HG03159 (cell line): Measurements from ENCODE around the gene LRIG1.

Source experiments
- ATAC-seq: cut with Tn5 transposase; IDR thresholded peaks from one replicate; pipeline ENCODE4 v1.9.1; 2021; ENCODE audit warnings: mild to moderate bottlenecking, moderate library complexity; ENCODE audit not compliant: unreplicated experiment

LRIG1 gene

GRCh38 chr3:66470956-66471686 lies 29.7 kb downstream of the LRIG1 start:
- no peak for ATAC-seq

GRCh38 chr3:66470285-66470684 lies 30.5 kb downstream of the LRIG1 start:
- ATAC-seq: no peak

DNA sequence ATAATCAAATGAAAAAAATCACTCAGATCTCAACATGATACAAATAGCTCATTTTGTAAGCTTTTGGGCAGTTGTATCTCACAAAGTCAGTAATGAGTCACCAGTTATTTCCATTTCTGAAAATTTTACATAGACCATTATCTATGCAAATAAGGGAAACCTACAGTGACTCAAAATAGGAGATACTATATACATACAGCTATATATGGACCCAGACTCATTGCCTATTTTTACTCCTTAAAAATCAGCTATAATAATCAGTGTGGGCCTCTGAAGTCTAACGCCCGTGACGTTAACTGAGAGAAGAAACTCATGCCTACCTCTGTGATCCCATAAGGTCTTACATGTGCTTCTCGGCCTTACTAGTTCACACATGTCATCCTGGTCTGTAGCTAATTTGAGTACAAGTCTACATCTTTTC lies 31.6 kb downstream of the LRIG1 start:
- peak; percentile 63 for ATAC-seq

DNA sequence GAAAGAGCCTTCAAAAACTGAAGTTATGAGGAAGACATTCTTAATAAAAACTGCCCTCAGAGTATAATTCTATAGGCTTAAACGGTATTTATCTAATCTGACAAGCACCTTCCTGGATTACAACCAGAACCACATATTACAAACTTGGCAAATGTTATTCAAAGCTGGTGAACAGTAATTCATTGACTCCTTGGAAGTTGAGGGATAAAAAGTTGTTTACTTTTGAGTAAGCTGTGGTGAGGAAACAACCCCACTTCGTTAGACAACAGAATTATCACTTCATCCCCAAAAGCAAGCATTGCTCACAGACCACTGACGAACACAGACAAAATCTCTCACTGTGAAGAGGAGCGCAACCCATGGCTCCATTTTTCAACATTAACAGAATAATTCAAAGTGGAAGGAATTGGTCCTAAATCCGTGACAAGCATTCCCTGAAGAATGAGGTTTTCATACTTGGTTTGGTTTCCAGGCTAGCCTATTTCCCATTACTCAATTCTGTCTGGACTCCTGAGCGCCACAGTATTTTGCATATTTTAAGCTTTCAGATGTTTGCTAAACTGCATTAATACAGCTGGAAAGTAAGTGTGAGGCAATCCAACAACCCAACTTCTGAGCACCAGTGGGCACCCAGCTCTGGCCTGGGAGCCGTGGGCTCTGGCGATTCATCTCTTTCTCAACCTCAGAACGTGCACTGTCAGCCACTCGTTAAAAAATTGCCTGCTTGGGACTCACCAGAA lies 32.7 kb downstream of the LRIG1 start:
- ATAC-seq: no peak

- ATAC-seq: no peak
Measured at GRCh38 chr3:66466606-66467270, 34.1 kb downstream of the LRIG1 start.

- ATAC-seq: no peak
Measured at GRCh38 chr3:66465587-66465986, 35.2 kb downstream of the LRIG1 start.

GRCh38 chr3:66465034-66465433 lies 35.8 kb downstream of the LRIG1 start:
- ATAC-seq: no peak

- ATAC-seq: no peak
Measured at GRCh38 chr3:66464512-66464894, 36.3 kb downstream of the LRIG1 start.

GRCh38 chr3:66463730-66464511 lies 36.9 kb downstream of the LRIG1 start:
- ATAC-seq: no peak

DNA sequence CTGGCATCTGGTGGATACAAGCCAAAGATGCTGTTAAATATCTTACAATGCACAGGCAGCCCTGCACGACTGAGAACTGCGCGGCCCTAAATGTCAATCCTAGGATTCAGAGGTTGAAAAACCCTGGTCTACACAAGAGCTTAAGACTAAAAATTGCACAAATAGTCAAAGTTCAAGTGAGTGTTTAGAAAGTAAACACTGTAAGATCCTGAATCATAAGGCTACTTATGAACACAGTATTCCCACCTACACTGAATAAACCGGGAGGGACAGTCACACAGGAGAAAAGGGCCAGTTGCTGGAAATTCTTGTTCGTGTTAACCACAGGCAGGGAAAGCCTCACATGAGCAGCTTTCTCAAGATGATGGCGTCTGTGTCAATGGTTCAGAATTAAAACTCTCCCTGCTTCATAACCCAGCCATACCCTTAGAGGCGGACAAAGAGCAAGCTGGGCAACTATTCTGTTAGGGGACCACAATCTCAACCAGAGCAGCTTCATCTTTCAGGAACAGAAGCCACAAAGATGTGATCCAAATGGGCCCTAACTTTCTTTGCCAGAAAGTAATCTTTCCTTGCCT lies 37.7 kb downstream of the LRIG1 start:
- no peak for ATAC-seq

DNA sequence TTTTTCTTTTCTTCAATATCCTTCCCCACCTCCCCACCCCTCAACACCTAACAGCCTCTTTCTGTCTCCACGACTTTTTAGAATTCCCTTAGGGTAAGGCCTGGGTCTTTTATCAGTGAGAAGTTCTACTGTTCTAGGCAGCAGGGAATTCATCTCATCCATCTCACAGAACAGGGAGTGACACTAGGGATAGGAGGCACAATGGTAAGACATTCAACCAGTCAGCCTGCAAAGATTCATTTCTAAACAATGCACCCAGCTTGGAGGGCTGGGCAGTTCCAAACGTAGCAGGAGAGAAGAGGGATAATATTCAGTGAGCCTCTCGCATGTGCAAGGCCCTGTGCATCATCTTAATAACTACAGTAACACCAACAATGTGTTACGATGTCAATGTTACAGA lies 43.6 kb downstream of the LRIG1 start:
- ATAC-seq: no peak

DNA sequence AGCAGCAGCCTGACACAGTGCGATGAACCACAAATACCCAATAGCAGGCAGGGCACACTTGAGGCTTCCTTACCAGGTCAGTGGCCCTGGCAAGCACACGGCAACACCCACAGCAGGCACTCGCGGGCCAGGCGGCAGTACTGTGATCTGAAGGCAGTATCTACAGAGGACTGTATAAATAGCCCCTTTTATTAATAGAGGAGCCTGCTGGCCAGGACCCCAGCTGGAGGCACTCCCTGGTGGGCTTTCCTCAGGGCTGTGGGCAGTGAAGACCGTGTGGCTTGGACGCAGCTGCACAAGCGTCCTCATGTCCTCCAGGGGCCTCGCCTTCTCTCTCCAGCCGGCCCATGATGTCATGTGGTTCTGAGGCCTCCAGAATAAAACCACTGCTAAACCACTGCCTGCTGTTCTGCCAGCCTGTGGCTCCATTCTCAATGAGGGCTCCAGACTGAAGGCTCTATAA lies 44.1 kb downstream of the LRIG1 start:
- ATAC-seq: no peak

- no peak for ATAC-seq
Measured at GRCh38 chr3:66454464-66454859, 46.4 kb downstream of the LRIG1 start.

DNA sequence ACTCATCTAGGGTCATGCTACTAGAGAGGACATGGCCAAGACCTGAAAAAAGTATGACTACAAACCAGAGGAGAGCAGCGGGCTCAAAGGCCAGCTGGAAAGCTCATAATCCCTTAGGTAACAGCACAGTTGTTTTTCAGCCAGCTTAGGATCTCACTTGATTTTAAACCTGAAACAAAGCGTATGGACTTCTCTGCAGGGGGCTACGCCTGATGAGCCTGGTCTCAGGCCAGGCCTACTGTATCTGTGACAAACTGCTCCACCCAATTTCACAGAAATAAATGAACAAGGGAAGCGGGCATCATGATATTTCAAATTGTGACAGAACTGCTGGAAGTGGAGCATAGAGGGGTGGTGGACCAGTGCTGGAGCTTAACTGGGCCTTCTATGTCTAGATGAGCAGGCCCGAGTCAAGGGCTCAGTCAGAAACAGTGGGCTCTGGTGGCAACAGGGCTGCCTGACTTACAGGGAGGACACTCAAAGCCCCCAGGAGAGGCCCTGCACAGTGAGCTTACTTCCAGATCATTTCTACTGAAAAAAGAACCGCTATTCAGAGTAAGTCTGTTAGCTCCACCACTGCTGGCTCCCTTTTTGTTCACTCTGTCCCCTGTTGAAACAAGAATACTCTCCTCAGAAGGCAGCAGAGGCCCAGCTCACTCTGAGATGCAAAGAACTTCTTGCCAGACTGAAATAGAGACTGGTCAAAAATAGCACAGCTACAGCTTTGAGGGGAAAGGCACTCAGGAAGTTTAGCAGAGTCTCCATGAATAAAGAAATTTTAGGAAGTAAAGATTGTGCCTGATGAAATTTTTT lies 47.0 kb downstream of the LRIG1 start:
- ATAC-seq: no peak

GRCh38 chr3:66452303-66453011 lies 48.4 kb downstream of the LRIG1 start:
- ATAC-seq: no peak

DNA sequence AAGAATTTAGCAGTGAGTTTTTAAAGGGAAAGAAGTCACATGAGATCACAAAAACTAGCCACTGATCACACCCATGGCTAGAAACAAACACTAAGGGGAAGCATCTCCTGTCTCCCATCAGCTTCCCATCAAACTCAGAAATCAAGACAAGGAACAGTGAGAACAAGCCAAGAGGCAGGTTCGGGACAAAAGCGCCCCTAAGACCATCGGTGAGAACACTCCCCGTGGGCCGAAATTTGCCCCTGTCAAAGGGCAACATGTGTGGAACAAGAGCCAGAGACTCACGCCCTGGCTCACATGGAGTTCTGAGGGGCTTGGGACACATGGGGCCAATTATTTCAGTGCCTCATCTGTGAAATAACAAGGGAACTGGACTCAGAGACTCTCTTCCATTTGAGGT lies 49.1 kb downstream of the LRIG1 start:
- no peak for ATAC-seq

GRCh38 chr3:66450390-66451022 lies 50.3 kb downstream of the LRIG1 start:
- no peak for ATAC-seq

DNA sequence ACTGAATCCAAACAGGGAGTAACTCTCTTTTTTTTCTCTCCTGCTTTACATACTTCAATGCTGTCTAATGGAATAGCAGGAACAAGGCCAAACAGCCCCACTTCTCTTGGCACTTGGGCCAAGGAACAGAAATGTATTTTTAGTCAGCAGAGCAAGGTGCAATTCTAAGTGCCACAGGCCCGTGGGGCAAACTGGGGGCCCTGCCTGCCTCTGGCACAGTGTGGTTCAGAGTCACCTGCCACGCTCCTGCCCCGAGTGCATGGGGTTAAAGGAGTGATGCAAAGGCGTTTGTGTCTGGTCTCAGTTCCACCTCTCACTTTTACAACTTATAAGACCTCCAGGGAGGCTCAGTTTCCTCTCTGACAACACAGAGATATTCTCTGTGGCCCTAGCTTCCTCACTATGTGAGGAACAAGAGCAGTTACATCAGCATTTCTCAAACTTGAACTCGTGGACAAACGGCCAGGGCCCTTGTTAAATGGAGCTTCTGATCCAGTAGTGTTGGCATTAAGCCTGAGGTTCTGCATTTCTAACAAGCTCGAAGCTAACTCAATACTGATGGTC lies 51.3 kb downstream of the LRIG1 start:
- no peak for ATAC-seq
